DMS 273 (cell line): ENCODE data around the gene HRH1.
"Not testable (repeated sequence)": the region's sequence is repeated elsewhere in the genome, so short reads cannot be mapped to it uniquely, and the experiment has no call there.

Experiments
- DNase-seq: peaks from one replicate; lab custom pipeline; 2025; ENCODE audit not compliant: unreplicated experiment; lab: John Stamatoyannopoulos, UW

The HRH1 gene

DNA sequence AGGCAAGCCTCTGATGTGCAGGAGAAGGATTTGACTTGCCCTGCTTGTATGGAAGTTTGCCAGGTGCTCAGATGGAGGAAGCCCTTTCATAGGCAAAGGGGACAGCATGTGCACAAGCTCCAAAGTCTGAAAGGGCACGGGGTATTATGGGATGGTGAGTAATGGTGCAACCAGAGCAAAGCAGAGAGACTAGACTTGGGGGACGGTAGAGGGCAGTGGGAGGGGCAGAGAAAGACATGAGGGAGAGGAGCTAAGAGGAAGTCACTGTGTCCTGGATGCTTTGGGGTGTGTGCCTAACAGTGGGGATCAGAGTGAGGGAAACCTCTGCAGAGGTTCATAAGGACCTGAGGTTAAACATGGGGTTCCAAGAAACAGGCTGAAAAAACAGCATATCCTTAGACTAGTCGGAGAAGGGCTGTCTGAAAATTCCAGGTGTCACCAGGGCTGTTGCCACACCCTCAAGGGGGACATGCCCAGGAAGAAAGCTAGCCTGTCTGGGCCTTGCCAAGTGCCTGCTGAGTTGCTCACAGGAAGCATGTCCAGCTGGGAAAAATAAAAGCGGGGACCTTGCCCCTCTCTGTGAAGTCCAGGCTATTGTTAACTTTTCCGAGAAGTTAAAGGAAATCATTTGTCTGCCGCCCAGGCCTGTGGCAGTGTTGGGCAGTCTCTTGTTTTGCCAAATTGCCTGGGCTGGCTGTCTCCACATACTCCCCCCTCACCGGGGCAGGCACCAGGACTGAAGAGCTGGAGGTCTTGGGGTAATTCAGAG, 47.1 kb downstream of the HRH1 start:
- DNase-seq = peak; percentile 64

DNA sequence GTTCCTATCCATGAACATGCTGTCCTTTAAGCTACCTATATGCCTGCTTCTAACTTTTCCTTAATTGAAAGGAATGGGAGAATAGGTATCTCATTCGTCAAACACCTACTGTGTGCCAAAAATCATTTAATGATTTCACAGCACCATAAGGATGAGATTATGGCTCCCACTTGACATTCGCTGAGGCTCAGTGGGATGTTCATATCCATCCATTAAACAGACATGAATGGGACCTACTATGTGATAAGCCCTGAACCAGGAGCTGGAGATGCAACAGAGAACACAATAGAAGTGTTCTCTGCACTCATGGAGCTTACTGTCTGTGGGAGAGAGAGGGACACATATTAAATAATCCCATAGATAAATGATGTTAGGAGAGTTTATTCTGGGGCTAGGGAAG, 49.7 kb downstream of the HRH1 start:
- no peak for DNase-seq

- DNase-seq = peak; percentile 59
These were observed 50.5 kb downstream of the HRH1 start for GRCh38 chr3:11204697-11205348.

- peak; percentile 70 for DNase-seq
These were observed 51.6 kb downstream of the HRH1 start for GRCh38 chr3:11205881-11206280.

DNA sequence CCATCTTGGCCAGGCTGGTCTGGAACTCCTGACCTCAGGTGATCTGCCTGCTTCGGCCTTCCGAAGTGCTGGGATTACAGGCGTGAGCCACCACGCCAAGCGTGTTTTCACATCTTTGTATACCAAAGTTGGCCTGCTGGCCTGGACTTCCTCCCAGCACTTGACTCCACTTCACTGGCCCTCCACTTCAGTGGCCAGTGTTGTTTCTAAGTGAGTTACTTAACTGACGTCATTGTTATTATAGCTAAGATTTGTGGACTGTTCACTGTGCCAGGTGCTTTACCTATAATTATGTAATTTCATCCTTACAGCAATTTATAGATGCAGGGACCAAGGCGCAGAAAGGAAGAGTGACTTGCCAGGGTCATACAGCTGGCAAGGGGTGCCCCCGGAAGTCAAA, 52.0 kb downstream of the HRH1 start:
- no peak for DNase-seq

- no peak for DNase-seq
These were observed 52.7 kb downstream of the HRH1 start for GRCh38 chr3:11206953-11207352.

- no peak for DNase-seq
These were observed 57.4 kb downstream of the HRH1 start for GRCh38 chr3:11211531-11212298.

- DNase-seq = no peak
These were observed 58.0 kb downstream of the HRH1 start for GRCh38 chr3:11212299-11212608.

DNA sequence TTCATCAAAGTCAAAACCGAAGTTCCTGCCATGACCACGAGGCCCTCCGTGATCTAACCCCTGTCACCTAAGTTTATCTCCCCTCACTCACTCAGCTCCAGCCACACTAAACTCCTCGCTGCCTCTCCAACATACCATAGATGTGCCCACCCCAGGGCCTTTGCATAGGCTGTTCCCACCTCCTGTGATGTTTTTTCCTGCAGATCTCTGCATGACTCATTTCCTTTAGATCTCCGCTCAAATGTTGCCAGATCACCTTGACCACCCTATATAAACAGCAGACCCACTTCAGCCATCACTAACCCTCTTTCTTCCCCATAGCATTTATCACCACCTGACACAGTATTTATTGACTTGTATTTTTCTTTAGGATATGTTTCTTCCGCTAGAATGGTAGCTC, 58.5 kb downstream of the HRH1 start:
- no peak for DNase-seq

DNA sequence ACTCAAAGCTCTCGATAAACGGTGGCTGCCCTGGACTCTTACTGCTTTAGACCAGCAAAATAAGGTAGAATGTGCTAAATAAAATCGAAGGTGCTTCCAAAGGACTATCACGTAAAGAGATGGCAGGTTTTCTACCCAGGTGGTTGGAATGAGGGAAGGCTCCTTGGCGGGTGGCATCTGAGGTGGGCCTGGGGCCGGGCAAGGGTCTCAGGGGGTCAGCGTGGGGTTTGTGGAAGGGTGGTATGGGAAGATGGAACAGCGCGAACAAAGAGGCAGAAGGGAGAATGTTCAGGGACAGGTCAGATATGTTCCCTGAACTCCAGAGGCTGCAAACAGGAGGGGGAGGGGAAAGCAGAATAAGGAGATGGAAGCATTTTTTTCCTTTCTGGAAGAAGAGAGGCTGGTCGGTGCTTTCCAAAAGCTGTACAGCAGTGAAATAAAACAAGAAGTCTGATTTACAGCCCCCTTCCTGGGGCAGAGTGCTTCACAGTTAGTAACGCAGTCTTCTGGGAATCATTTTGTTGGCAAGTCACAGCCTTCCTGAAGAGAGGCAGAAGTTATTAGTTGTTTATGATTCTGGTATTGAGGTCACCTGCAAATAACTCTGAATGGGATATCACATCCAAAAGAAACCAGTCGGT, 59.6 kb downstream of the HRH1 start:
- no peak for DNase-seq

- no peak for DNase-seq
These were observed 60.2 kb downstream of the HRH1 start for GRCh38 chr3:11214451-11214978.

GRCh38 chr3:11217370-11217769, 63.1 kb downstream of the HRH1 start:
- not testable (repeated sequence) for DNase-seq

GRCh38 chr3:11220230-11220629, 65.9 kb downstream of the HRH1 start:
- no peak for DNase-seq

DNA sequence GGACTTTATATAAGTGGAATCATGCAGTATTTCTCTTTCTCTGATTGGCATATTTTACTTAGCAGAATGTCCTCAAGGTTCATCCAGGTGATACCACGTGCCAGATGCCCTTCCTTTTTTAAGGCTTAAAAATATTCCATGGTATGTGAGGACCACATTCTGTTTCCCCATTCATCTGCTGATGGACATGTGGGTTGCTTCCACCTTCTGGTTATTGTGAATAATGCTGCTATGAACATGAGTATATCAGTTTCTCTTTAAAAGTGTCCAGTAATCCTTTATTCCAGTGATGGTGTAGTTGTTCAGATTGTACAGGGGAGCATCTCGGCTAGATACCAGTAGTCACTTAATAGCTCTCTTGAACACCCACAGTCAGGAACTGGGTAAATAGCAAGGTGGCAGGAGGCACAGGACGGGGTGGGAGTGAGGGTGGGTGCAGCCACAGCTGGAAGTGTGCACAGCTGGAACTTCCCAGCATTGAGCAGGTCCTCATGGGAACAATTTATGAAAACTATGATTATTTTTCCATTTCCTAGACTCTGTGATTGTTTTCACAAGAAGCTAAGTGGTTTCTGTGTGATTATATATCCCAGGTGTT, 67.6 kb downstream of the HRH1 start:
- no peak for DNase-seq

DNA sequence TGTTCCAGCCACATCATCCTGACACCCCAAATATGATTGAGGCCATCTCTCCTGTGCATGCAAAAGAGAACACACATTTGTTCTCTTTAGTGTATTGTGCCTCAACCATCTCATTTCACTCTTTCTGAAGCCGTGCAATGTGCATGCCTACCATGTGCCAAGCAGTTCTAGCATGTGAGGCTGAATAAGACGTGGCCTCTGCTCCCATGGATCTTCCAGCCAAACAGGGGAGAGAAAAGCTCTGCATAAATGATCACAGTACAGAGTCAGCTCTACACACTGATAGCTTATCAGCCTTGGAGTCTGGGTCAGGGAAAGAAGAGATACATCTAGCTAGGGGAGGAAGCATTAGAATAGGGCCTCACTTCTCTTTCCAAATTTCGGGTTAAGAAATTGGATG, 69.7 kb downstream of the HRH1 start:
- DNase-seq = no peak

DNA sequence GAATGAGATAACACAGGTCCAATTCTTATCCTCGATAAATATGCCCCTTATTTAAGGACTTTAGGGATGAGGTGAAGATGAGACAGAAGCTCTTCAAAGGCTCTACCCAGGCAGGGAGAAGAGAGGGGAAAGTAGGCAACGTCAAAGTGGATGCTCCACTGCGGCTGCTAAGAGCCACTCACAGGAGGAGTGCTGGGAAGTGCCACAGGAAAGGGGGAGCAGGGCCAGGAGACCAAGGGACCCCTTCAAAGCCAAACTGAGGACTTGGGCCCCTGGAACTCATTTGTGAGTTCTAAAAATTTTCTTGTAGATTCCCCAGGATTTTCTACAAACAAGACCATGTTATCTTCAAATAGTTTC, 70.6 kb downstream of the HRH1 start:
- DNase-seq = no peak

- DNase-seq = no peak
These were observed 71.7 kb downstream of the HRH1 start for GRCh38 chr3:11226042-11226370.

- DNase-seq = no peak
These were observed 73.7 kb downstream of the HRH1 start for GRCh38 chr3:11228041-11228440.

- no peak for DNase-seq
These were observed 75.8 kb downstream of the HRH1 start for GRCh38 chr3:11230125-11230524.

DNA sequence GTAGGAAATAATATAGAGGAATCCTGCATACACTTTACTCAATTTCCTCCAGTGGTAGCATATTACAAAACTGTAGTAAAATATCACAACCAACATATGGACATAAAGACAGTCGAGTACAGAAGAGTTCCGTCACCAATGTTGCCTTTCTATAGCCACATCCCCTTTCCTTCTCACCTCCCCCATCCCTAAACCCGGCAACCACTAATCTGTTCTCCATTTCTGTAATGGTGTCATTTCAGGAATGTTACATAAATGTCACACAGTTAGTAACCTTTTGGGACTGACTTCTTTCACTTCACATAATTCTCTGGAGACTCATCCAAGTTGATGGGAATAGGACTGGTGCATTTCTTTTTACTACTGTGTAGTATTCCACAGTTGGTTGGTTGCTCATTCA, 76.5 kb downstream of the HRH1 start:
- DNase-seq = no peak

- no peak for DNase-seq
These were observed 81.1 kb downstream of the HRH1 start for GRCh38 chr3:11235385-11235784.
